Spleen (tissue), 7 donors: Measurements from ENCODE around the gene SH2D7.

Experiments
- CTCF ChIP-seq, 11 experiments: fragments of 200-600 bp in 7 of 11; fragments of 450-650 bp in 4 of 11; sonication (generic) in 4 of 11; IDR thresholded peaks in 8 of 11; conservative IDR thresholded peaks in 3 of 11; 1 replicate in 7 of 11; 2 replicates in 4 of 11; pipeline versions ENCODE4 v1.4.0 to v1.8.0; 2016 to 2021; ENCODE audit warnings: antibody characterized with exemption in 11 of 11, inconsistent platforms in 4 of 11, mild to moderate bottlenecking in 1 of 11
- POLR2A ChIP-seq, 3 donors: fragments of 450-650 bp; IDR thresholded peaks; one replicate each; pipeline ENCODE4 v1.5.1; 2017; ENCODE audit warnings: antibody characterized with exemption in 3 of 3, mild to moderate bottlenecking in 1 of 3
- donor health status: DM: no; HTN: no; CAD: no; lungs with moderate emphysema.
- donor health status: DM: no; HTN: no; CAD: no.
- donor health status: DM: no; HTN: no; CAD: no.

GRCh38 chr15:78059110-78059839 lies 33.1 kb upstream of the SH2D7 start:
- TF ChIP-seq CTCF (IDR thresholded peaks at IDR 0.05 in 8 of 11, conservative IDR thresholded peaks at IDR 0.05 in 3 of 11) (no peak), POLR2A (IDR thresholded peaks at IDR 0.05) (no peak)
